HG03159 (cell line): ENCODE measurements around the gene ANKRD65.
"Not testable (repeated sequence)": the region's sequence is repeated elsewhere in the genome, so short reads cannot be mapped to it uniquely, and the experiment has no call there.

Experiments used
- ATAC-seq: cut with Tn5 transposase; IDR thresholded peaks from one replicate; pipeline ENCODE4 v1.9.1; 2021; ENCODE audit warnings: mild to moderate bottlenecking, moderate library complexity; ENCODE audit not compliant: unreplicated experiment

Gene ANKRD65

GRCh38 chr1:1421147-1421906, at the start of gene ANKRD65:
ANKRD65 (minus strand) TSS chr1:1421276; CDS start chr1:1421005, 271 bp downstream.
- no peak for ATAC-seq

DNA sequence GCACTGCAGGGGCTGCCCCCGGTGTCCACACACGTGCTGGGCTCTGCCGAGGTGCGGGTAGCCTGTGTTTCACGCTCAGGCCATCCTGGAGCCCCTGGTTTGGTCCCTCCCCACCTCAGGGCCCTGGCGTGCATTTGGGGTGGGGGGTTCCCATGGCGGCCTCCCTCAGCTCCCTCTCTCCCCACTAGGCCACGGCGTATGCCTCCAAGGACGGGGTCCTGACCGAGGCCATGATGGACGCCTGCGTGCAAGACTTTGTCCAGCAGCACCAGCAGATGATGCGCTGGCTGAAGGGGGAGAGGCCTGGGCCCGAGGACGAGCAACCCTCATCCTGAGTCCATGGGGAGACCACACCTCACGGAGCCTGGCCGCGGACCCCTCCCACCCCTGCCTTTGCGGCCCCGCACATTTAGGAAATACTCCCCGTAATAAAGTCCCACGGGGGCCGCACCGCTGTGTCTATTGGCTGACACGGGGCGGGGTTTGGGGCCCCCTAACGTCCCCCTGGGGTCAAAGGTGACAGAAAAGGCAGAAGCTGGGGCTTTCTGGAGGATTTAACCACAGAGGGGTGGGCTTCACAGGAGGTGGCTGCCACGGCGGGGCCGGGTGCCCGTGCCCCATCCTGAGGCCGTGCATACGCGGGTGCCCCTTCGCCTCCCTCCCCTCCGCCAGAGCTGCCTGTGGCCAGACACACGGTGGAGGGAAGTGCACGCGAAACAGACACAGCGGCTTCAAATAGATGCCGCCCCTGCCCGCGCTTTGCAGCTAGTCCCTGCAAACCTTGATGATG, 47.3 kb upstream of the ANKRD65 start:
- ATAC-seq = not testable (repeated sequence)

- no peak for ATAC-seq
Observed at GRCh38 chr1:1463312-1463711, 42.2 kb upstream of the ANKRD65 start.

DNA sequence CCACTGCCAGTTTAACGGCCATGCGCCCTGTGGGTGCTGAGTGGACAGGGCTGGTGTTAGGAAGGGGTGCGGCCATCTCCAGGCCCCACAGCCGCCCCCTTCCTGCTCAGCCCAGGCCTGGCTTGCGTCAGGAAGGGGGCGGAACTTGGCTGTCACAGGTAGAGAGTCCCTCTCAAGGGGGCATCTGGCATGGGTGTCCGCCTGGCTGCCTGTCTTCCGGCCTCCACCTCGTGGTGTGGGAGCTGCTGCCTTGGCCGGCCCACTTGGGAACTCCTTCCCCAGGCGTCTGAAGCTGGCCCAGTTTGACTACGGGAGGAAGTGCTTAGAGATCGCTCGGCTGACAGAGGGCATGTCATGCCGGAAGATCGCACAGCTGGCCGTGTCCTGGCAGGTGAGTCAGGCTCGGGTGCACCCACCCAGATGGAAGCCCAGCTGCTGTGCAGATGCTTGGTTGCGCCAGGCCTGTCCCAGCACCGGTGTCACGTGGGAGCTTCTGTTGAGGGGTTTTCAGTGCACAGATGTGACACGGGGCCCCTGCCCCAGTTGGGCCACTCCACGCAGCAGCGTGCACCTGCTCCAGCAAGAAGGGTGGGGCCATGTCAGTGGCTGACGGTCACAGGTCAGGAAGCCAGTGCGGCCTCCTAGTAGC, 41.4 kb upstream of the ANKRD65 start:
- no peak for ATAC-seq

DNA sequence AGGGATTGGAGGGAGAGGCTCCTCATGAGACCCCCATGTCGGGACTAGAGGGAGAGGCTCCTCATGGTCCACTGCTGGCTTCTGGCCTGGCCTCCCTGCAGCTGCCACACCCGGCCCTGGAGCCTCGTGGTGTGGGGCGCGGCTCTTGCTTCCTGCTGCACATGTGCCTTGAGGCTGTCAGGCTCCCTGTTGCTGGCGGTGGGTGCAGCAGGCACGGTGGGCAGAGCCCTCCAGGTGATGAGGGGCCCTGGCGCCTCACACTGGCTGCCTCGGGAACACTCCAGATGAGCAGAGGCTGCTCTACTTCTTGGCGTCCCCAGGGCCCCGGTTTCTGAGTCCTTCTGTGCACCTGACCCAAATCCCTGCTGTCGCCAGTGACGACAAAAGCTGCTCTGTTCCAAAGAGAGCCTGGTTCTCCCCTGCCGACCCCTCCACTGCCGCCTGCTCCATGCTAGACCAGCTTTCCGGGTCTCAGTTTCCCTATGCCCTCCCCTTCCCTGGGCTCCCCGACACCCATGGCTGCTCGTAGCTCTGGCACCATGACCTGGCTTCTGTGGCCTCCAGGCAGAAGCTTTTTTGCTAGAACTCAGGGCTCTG, 40.7 kb upstream of the ANKRD65 start:
- ATAC-seq = no peak

DNA sequence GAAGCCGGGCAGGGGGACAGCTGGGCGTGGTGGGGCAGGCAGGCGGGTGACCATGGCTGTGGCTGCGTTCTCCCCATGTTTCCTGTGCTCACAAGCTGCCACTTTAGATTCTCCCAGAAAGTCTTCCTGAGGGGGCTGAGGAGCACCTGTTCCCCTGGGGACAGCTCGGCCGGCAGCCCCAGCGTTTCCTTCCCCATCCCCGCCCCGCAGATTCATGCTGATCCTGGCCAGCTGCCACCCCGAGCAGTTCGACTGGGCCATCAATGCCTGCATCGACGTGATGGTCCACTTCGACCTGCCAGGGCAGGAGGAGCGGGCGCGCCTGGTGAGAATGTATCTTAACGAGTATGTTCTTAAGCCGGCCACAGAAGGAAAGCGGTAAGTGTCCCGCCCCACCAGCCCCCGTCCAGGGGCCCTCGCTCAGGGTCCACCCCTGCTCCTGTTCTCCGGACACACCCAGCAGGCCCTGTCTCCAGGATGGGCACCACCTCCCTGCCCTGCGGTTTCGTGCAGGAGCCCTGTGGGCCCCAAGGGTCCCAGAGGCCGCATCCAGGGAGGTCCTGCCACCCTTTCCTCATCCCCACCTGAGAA, 39.6 kb upstream of the ANKRD65 start:
- ATAC-seq = no peak

- not testable (repeated sequence) for ATAC-seq
Observed at GRCh38 chr1:1459711-1460110, 38.6 kb upstream of the ANKRD65 start.

DNA sequence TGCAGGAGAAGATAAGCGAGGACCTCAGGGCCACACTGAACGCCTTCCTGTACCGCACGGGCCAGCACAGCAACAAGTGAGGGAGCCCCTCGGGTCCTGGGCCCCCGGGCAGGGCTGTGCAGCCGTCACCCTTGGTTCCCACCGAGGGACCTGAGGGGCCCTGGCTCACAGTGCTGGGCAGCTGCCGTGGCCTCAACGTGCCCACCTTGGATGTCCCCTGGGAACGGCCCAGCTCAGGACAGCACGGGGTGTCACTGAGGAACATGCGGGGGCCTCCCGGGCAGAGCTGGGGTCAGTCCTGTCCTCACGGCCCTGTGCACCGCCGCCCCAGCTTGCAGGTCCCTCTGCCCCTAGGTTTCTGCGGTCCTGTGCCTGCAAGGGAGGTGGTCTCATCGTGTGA, 38.1 kb upstream of the ANKRD65 start:
- not testable (repeated sequence) for ATAC-seq

DNA sequence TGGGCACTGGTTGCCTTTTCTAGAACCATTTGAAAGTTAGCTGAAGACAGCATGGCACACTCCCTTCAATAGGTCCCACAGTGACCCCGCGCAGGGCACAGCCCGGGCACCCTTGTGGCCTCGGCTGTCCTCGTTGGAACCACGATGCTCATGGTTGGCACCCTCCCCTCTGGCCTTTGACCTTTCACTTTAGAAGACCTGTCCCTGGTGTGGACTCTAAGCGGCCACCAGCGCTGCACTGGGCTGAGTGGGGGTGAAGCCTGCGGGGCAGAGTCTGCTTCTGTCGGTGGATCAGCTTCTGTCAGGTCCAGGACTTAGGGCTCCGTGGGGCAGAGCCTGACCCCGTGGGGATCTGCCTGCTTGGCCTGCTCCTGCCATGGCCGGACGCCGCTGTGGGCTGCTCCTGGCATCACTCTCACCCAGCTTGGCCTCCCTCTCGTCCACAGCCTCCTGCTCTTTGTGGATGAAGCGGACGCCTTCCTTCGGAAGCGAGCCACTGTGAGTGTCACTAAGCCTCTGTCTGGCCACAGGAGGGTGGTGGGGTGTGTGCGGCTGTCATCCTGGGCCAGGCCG, 35.7 kb upstream of the ANKRD65 start:
- not testable (repeated sequence) for ATAC-seq

DNA sequence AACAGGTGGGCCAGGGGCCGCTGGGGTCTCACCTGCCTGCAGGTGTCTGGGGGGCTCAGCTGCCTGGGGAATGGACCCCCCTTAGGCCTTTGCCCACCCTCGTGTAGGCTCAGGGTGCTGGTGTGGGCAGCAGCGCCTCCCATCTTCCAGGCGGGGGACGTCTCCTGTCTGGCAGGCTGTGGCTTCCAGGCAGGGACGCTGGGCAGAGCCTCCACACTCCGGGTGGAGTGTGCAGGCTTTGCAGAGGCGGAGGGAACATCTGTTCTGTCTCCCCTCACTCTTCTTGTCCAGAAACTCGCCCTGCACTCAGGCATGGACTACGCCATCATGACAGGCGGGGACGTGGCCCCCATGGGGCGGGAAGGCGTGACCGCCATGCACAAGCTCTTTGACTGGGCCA, 34.9 kb upstream of the ANKRD65 start:
- not testable (repeated sequence) for ATAC-seq

GRCh38 chr1:1455366-1455884, 34.3 kb upstream of the ANKRD65 start:
- ATAC-seq = no peak

GRCh38 chr1:1454286-1455056, 33.4 kb upstream of the ANKRD65 start:
- ATAC-seq = not testable (repeated sequence)

DNA sequence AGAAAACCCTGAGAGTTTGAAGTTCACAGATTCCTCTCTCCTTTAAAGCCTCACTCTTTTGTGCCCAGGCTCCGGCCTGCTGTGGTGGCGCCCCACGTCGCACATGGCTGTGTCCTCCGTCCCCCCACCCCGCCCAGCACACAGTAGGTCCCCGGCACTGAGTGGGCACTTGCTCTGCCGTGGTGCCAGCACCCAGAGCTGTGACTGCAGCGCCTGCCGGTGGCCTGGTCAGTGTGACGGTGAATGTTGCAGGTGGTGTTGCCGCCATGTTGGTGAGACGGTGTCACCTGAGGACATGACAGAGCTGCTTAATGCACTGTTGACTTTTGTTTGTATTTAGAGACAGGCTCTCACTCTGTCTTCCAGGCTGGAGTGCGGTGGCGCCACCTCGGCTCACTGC, 31.8 kb upstream of the ANKRD65 start:
- ATAC-seq = no peak

- not testable (repeated sequence) for ATAC-seq
Observed at GRCh38 chr1:1452365-1452739, 31.3 kb upstream of the ANKRD65 start.

GRCh38 chr1:1451696-1452364, 30.8 kb upstream of the ANKRD65 start:
- no peak for ATAC-seq

GRCh38 chr1:1450616-1451015, 29.5 kb upstream of the ANKRD65 start:
- not testable (repeated sequence) for ATAC-seq

DNA sequence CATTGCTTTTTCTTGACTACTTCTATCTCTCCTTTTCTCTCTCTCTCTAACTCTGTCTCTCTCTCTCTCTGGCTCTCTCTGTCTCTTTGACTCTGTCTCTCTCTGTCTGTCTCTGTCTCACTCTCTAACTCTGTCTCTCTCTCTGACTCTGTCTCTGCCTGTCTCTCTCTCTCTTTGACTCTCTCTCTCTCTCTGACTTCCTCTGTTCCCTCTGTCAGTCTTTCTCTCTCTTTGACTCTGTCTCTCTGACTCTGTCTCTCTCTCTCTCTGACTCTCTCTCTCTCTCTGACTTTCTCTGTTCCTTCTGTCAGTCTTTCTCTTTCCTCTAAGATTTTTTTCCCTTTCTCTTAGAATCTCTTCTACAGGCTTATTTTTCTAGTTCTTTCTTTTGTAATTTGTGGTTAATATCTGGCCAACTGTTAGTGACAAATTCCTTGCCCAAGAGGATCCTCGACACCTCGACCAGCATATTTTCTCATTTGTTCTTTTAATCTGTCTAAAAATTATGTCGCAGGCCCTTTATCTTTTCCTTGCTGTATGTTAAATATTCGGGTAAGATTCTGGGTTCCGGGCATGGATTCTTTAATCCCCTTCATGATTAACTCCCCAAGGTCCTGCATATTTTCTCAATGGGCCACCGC, 28.1 kb upstream of the ANKRD65 start, which contains the start of gene ATAD3C:
Gene ATAD3C (plus strand): TSS at position 591 of the 641 bp plus-strand sequence. CDS start 995 bp downstream, outside the sequence.
- no peak for ATAC-seq

DNA sequence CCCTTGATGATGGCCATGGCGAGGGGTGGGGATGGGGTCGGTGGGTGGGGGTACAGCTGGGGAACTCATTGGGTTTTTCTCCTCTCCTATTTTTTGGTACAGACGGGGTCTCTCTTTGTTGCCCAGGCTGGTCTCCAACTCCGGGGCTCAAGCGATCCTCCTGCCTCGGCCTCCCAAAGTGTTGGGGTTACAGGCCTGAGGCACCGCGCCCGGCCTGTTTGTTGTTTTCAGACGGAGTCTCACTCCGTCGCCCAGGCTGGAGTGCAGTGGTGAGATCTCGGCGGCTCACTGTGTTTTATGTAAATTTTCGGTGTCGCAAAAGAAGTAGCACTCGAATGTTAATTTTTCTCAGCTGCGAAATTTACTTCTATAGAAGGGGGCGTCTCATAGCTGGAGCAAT, 25.6 kb upstream of the ANKRD65 start:
- ATAC-seq = not testable (repeated sequence)
